HUES48 (cell line): Measurements from ENCODE around the gene SNTB2.
"Not testable (repeated sequence)": the region's sequence is repeated elsewhere in the genome, so short reads cannot be mapped to it uniquely, and the experiment has no call there.

Experiments
- H3K27ac ChIP-seq: one replicate; pipeline ENCODE4 v1.7.0; 2013; ENCODE audit warnings: low read depth, low read length, inconsistent platforms
- H3K27me3 ChIP-seq: 2 replicates; pipeline ENCODE4 v1.6.1; 2013; ENCODE audit warnings: mild to moderate bottlenecking, low read length; ENCODE audit not compliant: control insufficient read depth, insufficient read depth
- H3K36me3 ChIP-seq: 2 replicates; pipeline ENCODE4 v1.6.1; 2013; ENCODE audit warnings: low read length; ENCODE audit not compliant: control insufficient read depth, insufficient read depth
- H3K4me1 ChIP-seq: 2 replicates; pipeline ENCODE4 v1.6.1; 2013; ENCODE audit warnings: mild to moderate bottlenecking, low read length; ENCODE audit not compliant: control insufficient read depth, insufficient read depth
- H3K4me3 ChIP-seq: 2 replicates; pipeline ENCODE4 v1.5.1; 2013; ENCODE audit warnings: mild to moderate bottlenecking, low read depth, low read length
- H3K9ac ChIP-seq: 2 replicates; pipeline ENCODE4 v1.6.1; 2013; ENCODE audit warnings: mild to moderate bottlenecking, low read depth, low read length, moderate library complexity
- H3K9me3 ChIP-seq: 2 replicates; pipeline ENCODE4 v1.6.1; 2013; ENCODE audit warnings: low read length; ENCODE audit not compliant: control insufficient read depth, insufficient read depth

The SNTB2 gene

GRCh38 chr16:69286941-69287713 lies 100.2 kb downstream of the SNTB2 start:
- Histone ChIP-seq H3K4me1 (no peaks in the 10 kb centered on the region), H3K27me3 (no peaks in the 10 kb centered on the region), H3K9ac (no peak overlapping the region), H3K9me3 (no peaks in the 10 kb centered on the region), H3K4me3 (no peak overlapping the region), H3K27ac (no peak overlapping the region), H3K36me3 (peaks cover 14% of the 10 kb centered on the region)

GRCh38 chr16:69291657-69292056 lies 104.7 kb downstream of the SNTB2 start:
- not testable (repeated sequence) for H3K9ac ChIP-seq, H3K9me3 ChIP-seq, H3K4me1 ChIP-seq, H3K27me3 ChIP-seq, H3K27ac ChIP-seq, H3K4me3 ChIP-seq, H3K36me3 ChIP-seq

- H3K4me3 ChIP-seq, result no peak overlapping the region
- H3K9ac ChIP-seq, result no peak overlapping the region
- peaks cover 3% of the 10 kb centered on the region; the same call in 1 of the 2 replicates for H3K36me3 ChIP-seq
- no peak overlapping the region for H3K27ac ChIP-seq
- H3K9me3 ChIP-seq, result no peaks in the 10 kb centered on the region
- H3K4me1 ChIP-seq, result no peaks in the 10 kb centered on the region
- no peaks in the 10 kb centered on the region for H3K27me3 ChIP-seq
Observed at GRCh38 chr16:69293401-69293800, 106.4 kb downstream of the SNTB2 start.

GRCh38 chr16:69294051-69294450 lies 107.1 kb downstream of the SNTB2 start:
- Histone ChIP-seq H3K9ac (no peak overlapping the region), H3K4me1 (no peaks in the 10 kb centered on the region), H3K4me3 (no peak overlapping the region), H3K36me3 (no peaks in the 10 kb centered on the region), H3K27ac (no peak overlapping the region), H3K27me3 (no peaks in the 10 kb centered on the region), H3K9me3 (no peaks in the 10 kb centered on the region)

- not testable (repeated sequence) for H3K4me3 ChIP-seq, H3K4me1 ChIP-seq, H3K27me3 ChIP-seq, H3K27ac ChIP-seq, H3K9ac ChIP-seq, H3K9me3 ChIP-seq
- H3K36me3 ChIP-seq, result peaks cover 20% of the 10 kb centered on the region
Observed at GRCh38 chr16:69296771-69297170, 109.8 kb downstream of the SNTB2 start.

- no peak overlapping the region for H3K27ac ChIP-seq
- H3K4me1 ChIP-seq, result no peaks in the 10 kb centered on the region
- H3K27me3 ChIP-seq, result no peaks in the 10 kb centered on the region
- no peak overlapping the region for H3K9ac ChIP-seq
- no peaks in the 10 kb centered on the region for H3K9me3 ChIP-seq
- H3K36me3 ChIP-seq, result peaks cover 20% of the 10 kb centered on the region
- H3K4me3 ChIP-seq, result no peak overlapping the region
Observed at GRCh38 chr16:69298261-69298660, 111.3 kb downstream of the SNTB2 start.

- Histone ChIP-seq H3K4me3 (no peak overlapping the region), H3K36me3 (peaks cover 23% of the 10 kb centered on the region), H3K27ac (no peak overlapping the region), H3K27me3 (no peaks in the 10 kb centered on the region), H3K9me3 (no peaks in the 10 kb centered on the region), H3K4me1 (no peaks in the 10 kb centered on the region), H3K9ac (no peak overlapping the region)
Observed at GRCh38 chr16:69301187-69301586, 114.2 kb downstream of the SNTB2 start.

- Histone ChIP-seq H3K27ac (no peak overlapping the region), H3K9me3 (no peaks in the 10 kb centered on the region), H3K27me3 (no peaks in the 10 kb centered on the region), H3K4me1 (no peaks in the 10 kb centered on the region), H3K36me3 (peaks cover 23% of the 10 kb centered on the region), H3K4me3 (no peak overlapping the region), H3K9ac (no peak overlapping the region)
Observed at GRCh38 chr16:69301861-69302260, 114.9 kb downstream of the SNTB2 start.

GRCh38 chr16:69302301-69302700 lies 115.3 kb downstream of the SNTB2 start:
- Histone ChIP-seq H3K36me3 (peaks cover 23% of the 10 kb centered on the region), H3K27ac (no peak overlapping the region), H3K27me3 (no peaks in the 10 kb centered on the region), H3K9ac (no peak overlapping the region), H3K9me3 (no peaks in the 10 kb centered on the region), H3K4me1 (no peaks in the 10 kb centered on the region), H3K4me3 (no peak overlapping the region)

GRCh38 chr16:69306031-69306430 lies 119.1 kb downstream of the SNTB2 start:
- no peaks in the 10 kb centered on the region for H3K9me3 ChIP-seq
- H3K27me3 ChIP-seq, result no peaks in the 10 kb centered on the region
- peaks cover 7% of the 10 kb centered on the region for H3K36me3 ChIP-seq
- no peaks in the 10 kb centered on the region; the same call in 1 of the 2 replicates for H3K4me1 ChIP-seq
- H3K4me3 ChIP-seq, result no peak overlapping the region
- no peak overlapping the region for H3K9ac ChIP-seq
- no peak overlapping the region for H3K27ac ChIP-seq

- 0 out of 2 replicates have a peak, but pooled peaks cover 3% of the 10 kb centered on the region for H3K36me3 ChIP-seq
- no peak overlapping the region for H3K4me3 ChIP-seq
- no peaks in the 10 kb centered on the region for H3K9me3 ChIP-seq
Observed at GRCh38 chr16:69307091-69307490, 120.1 kb downstream of the SNTB2 start.

More at GRCh38 chr16:69307091-69307490, 120.1 kb downstream of the SNTB2 start:
- H3K27ac ChIP-seq, result no peak overlapping the region
- H3K9ac ChIP-seq, result no peak overlapping the region
- H3K4me1 ChIP-seq, result peaks cover under 1% of the 10 kb centered on the region; the same call in 1 of the 2 replicates
- no peaks in the 10 kb centered on the region for H3K27me3 ChIP-seq
